B cell (primary cell): ENCODE data around the gene SLC39A8. TPM values are rescaled to one million over a fixed set of nuclear protein-coding genes. Genes with fewer than 3 reads are reported as not detected.

Experiments used
- ATAC-seq: fragments of 200-7000 bp; cut with Tn5 transposase; one replicate; pipeline ENCODE4 v1.10.0; 2021; ENCODE audit warnings: low read depth, mild to moderate bottlenecking, moderate number of reproducible peaks, moderate library complexity
- CTCF ChIA-PET: fragments of 350-600 bp; sonication (Branson Sonifier 250); formaldehyde crosslinking; loops from one replicate; lab custom pipeline; 2021; ENCODE audit warnings: antibody characterized with exemption, inconsistent platforms; lab: Charles Lee
- POLR2A ChIA-PET: fragments of 350-600 bp; sonication (Branson Sonifier 250); formaldehyde crosslinking; loops from one replicate; lab custom pipeline; 2021; ENCODE audit warnings: antibody characterized with exemption; lab: Charles Lee
- DNase-seq: peaks from one replicate; pipeline ENCODE4 v3.0.0; 2013
- H2AFZ ChIP-seq: 2 replicates; pipeline ENCODE4 v1.6.1; 2012; ENCODE audit warnings: mild to moderate bottlenecking, low read depth, low read length; ENCODE audit not compliant: insufficient read depth, poor library complexity, severe bottlenecking
- H3K27ac ChIP-seq, 2 donors: 1 replicate in 1 of 2; 2 replicates in 1 of 2; pipeline ENCODE4 v1.5.1; 2012 to 2013; ENCODE audit warnings: low read length in 2 of 2, mild to moderate bottlenecking in 2 of 2, moderate library complexity in 1 of 2
- H3K27me3 ChIP-seq, 4 experiments: fragments of 200-600 bp in 1 of 4; sonication (generic) in 1 of 4; replicated peaks in 1 of 4; 1 replicate in 2 of 4; 2 replicates in 2 of 4; pipeline versions ENCODE4 v1.6.1 to v1.7.0; 2013 to 2016; ENCODE audit warnings: low read length in 3 of 4, mild to moderate bottlenecking in 2 of 4, mixed read lengths in 1 of 4, moderate library complexity in 1 of 4; ENCODE audit not compliant: insufficient read depth in 4 of 4, control insufficient read depth in 3 of 4; ENCODE audit errors: control extremely low read depth in 1 of 4
- H3K36me3 ChIP-seq, 2 experiments: replicated peaks in 1 of 2; 1 replicate in 1 of 2; 2 replicates in 1 of 2; pipeline versions ENCODE4 v1.6.1 to v1.7.1; 2013; ENCODE audit warnings: low read length in 1 of 2; ENCODE audit not compliant: insufficient read depth in 2 of 2, control insufficient read depth in 1 of 2; ENCODE audit errors: control extremely low read depth in 1 of 2, extremely low read depth in 1 of 2
- H3K4me1 ChIP-seq, 2 donors: fragments of 200-600 bp in 1 of 2; sonication (generic) in 1 of 2; 1 replicate in 1 of 2; 2 replicates in 1 of 2; pipeline versions ENCODE4 v1.5.1 to v1.6.1; 2013 to 2017; ENCODE audit warnings: low read length in 2 of 2; ENCODE audit not compliant: control insufficient read depth in 2 of 2, insufficient read depth in 2 of 2
- H3K4me2 ChIP-seq: replicated peaks from 2 replicates; pipeline ENCODE3; 2012; ENCODE audit warnings: mild to moderate bottlenecking, low read depth, low read length; ENCODE audit not compliant: poor library complexity, severe bottlenecking
- H3K4me3 ChIP-seq, 5 experiments: fragments of 200-600 bp in 1 of 5; sonication (generic) in 1 of 5; 1 replicate in 3 of 5; 2 replicates in 2 of 5; pipeline versions ENCODE4 v1.5.1 to v1.7.0; 2011 to 2016; ENCODE audit warnings: low read length in 4 of 5, mild to moderate bottlenecking in 4 of 5, low read depth in 2 of 5, control low read depth in 1 of 5, moderate library complexity in 1 of 5; ENCODE audit not compliant: insufficient read depth in 1 of 5; ENCODE audit errors: control extremely low read depth in 1 of 5, extremely low read depth in 1 of 5
- H3K79me2 ChIP-seq: fragments of 200-600 bp; sonication (generic); one replicate; pipeline ENCODE4 v1.6.0; 2016; ENCODE audit warnings: low read length; ENCODE audit not compliant: control insufficient read depth, insufficient read depth
- H3K9ac ChIP-seq: fragments of 200-600 bp; sonication (generic); 2 replicates; pipeline ENCODE4 v1.6.1; 2017; ENCODE audit warnings: mild to moderate bottlenecking, low read length, moderate library complexity
- H3K9me3 ChIP-seq, 3 donors: one replicate each; pipeline versions ENCODE4 v1.6.1 to v1.7.1; 2013; ENCODE audit warnings: low read length in 2 of 3; ENCODE audit not compliant: control insufficient read depth in 2 of 3, insufficient read depth in 1 of 3; ENCODE audit errors: control extremely low read depth in 1 of 3
- H4K20me1 ChIP-seq: 2 replicates; pipeline ENCODE4 v1.6.0; 2012; ENCODE audit warnings: mild to moderate bottlenecking, low read length; ENCODE audit not compliant: insufficient read depth, control insufficient read depth, poor library complexity, severe bottlenecking
- H3K27ac Mint-ChIP-seq: one replicate; pipeline ENCODE4 v1.8.0; 2021; ENCODE audit warnings: mixed read lengths
- H3K27me3 Mint-ChIP-seq: one replicate; pipeline ENCODE4 v1.8.0; 2021; ENCODE audit warnings: mixed read lengths
- H3K4me1 Mint-ChIP-seq: one replicate; pipeline ENCODE4 v1.8.0; 2021; ENCODE audit warnings: mixed read lengths
- H3K4me3 Mint-ChIP-seq: one replicate; pipeline ENCODE4 v1.8.0; 2021; ENCODE audit warnings: mixed read lengths
- H3K9me3 Mint-ChIP-seq: one replicate; pipeline ENCODE4 v1.8.0; 2022; ENCODE audit warnings: mixed read lengths; ENCODE audit not compliant: insufficient read depth
- CTCF ChIP-seq: fragments of 200-600 bp; IDR thresholded peaks from one replicate; pipeline ENCODE4 v1.8.0; 2022; ENCODE audit warnings: antibody characterized with exemption, mild to moderate bottlenecking
- EZH2 ChIP-seq: IDR thresholded peaks from 2 replicates; pipeline ENCODE4 v1.6.1; 2012; ENCODE audit warnings: borderline replicate concordance, low read depth, mild to moderate bottlenecking, moderate library complexity, low read length; ENCODE audit not compliant: insufficient read depth, poor library complexity, severe bottlenecking
- WGBS: methylation state at CpG from one replicate; pipeline ENCODE4 v1.1.5; 2013; ENCODE audit warnings: missing lambda C conversion rate; ENCODE audit not compliant: insufficient coverage; 5-methylcytosine and 5-hydroxymethylcytosine counted together
- intact Hi-C: fragments of 100-400 bp; cut with micrococcal nuclease; formaldehyde crosslinking; loops from one replicate; pipeline ENCODE4 v1.10.0; 2022
- polyA plus RNA-seq: library from polyadenylated mRNA; depleted of rRNA; stranded (reverse); fragments of >200 nt; gene quantifications from 2 replicates; pipeline ENCODE4 v1.2.3, GENCODE V29; 2012
- total RNA-seq, 2 donors: library from RNA; stranded (reverse); fragments of 120-200 nt in 1 of 2; gene quantifications; 1 replicate in 1 of 2; 2 replicates in 1 of 2; pipeline versions ENCODE4 v1.2.3 to v1.2.4, GENCODE V29; 2013 to 2022

Gene SLC39A8
- total and polyA plus RNA-seq, 2 donors (not counting 1 experiment from before 2014, with no cell fraction given): 2.4 to 8.4 TPM

GRCh38 chr4:102308032-102308799, 37.1 kb downstream of the SLC39A8 start:
- ATAC-seq: no peak

More at GRCh38 chr4:102308032-102308799, 37.1 kb downstream of the SLC39A8 start:
- Histone ChIP-seq H3K4me3 (no peak overlapping the region), H3K79me2 (no peaks in the 10 kb centered on the region), H2AFZ (no peak overlapping the region), H3K4me2 (no peak overlapping the region), H4K20me1 (no peaks in the 10 kb centered on the region), H3K9ac (no peak overlapping the region), H3K27me3 (no peaks in the 10 kb centered on the region), H3K36me3 (peaks cover 0 to 1% of the 10 kb centered on the region in 2 experiments), H3K4me1 (no peaks in the 10 kb centered on the region), H3K27ac (no peak overlapping the region), H3K9me3 (no peaks in the 10 kb centered on the region)
- TF ChIP-seq EZH2: no peak
- TF ChIP-seq CTCF: no peak
- no peak for DNase-seq
- whole genome bisulfite sequencing: 63% methylated on average over 1 of the region's 1 CpG
- ChIA-PET POLR2A (no interaction called here), CTCF (no interaction called here)
- Mint-ChIP-seq H3K27me3 (no peaks in the 10 kb centered on the region), H3K4me1 (no peaks in the 10 kb centered on the region), H3K9me3 (no peaks in the 10 kb centered on the region), H3K27ac (no peak overlapping the region), H3K4me3 (no peak overlapping the region)
- intact Hi-C loops: no loop called here
